ENCODE measurements around the gene NSMF.

Gene NSMF

GRCh38 chr9:137463931-137464290 is 4.8 kb upstream of the NSMF start:
- no peak for DNase-seq (ENCODE audit: low read depth in 1 of 2, low spot score in 1 of 2)
- in situ Hi-C loops (cut with HindIII; ENCODE audit: low pct_unique_long_range_greater_than_20kb, low sequenced_read_pairs), result no loop called here
- TF ChIP-seq JUND (IDR thresholded peaks at IDR 0.05; ENCODE audit: low read depth), result no peak

- no peak for TF ChIP-seq JUND (IDR thresholded peaks at IDR 0.05; ENCODE audit: low read depth)
- DNase-seq (ENCODE audit: low read depth in 1 of 2, low spot score in 1 of 2), result no peak
- in situ Hi-C loops (cut with HindIII; ENCODE audit: low pct_unique_long_range_greater_than_20kb, low sequenced_read_pairs), result no loop called here
These were observed 4.1 kb upstream of the NSMF start for GRCh38 chr9:137462986-137463930.

GRCh38 chr9:137462396-137462985 is 3.4 kb upstream of the NSMF start:
- in situ Hi-C loops (cut with HindIII; ENCODE audit: low pct_unique_long_range_greater_than_20kb, low sequenced_read_pairs), result no loop called here
- DNase-seq (ENCODE audit: low read depth in 1 of 2, low spot score in 1 of 2), result no peak
- TF ChIP-seq JUND (IDR thresholded peaks at IDR 0.05; ENCODE audit: low read depth), result no peak

- no peak for DNase-seq (ENCODE audit: low read depth in 1 of 2, low spot score in 1 of 2)
- in situ Hi-C loops (cut with HindIII; ENCODE audit: low pct_unique_long_range_greater_than_20kb, low sequenced_read_pairs), result no loop called here
These were observed 2.7 kb upstream of the NSMF start for GRCh38 chr9:137461663-137462395.

GRCh38 chr9:137461316-137461662 is 2.2 kb upstream of the NSMF start:
- no peak for DNase-seq (ENCODE audit: low read depth in 1 of 2, low spot score in 1 of 2)
- no peak for TF ChIP-seq JUND (IDR thresholded peaks at IDR 0.05; ENCODE audit: low read depth)
- in situ Hi-C loops (cut with HindIII; ENCODE audit: low pct_unique_long_range_greater_than_20kb, low sequenced_read_pairs), result no loop called here

More at GRCh38 chr9:137461663-137462395, 2.7 kb upstream of the NSMF start:
- no peak for TF ChIP-seq JUND (IDR thresholded peaks at IDR 0.05; ENCODE audit: low read depth)

GRCh38 chr9:137460363-137461315 is 1.5 kb upstream of the NSMF start:
- no peak for DNase-seq (ENCODE audit: low read depth in 1 of 2, low spot score in 1 of 2)
- in situ Hi-C loops (cut with HindIII; ENCODE audit: low pct_unique_long_range_greater_than_20kb, low sequenced_read_pairs), result no loop called here
- no peak for TF ChIP-seq JUND (IDR thresholded peaks at IDR 0.05; ENCODE audit: low read depth)

- no peak for TF ChIP-seq JUND (IDR thresholded peaks at IDR 0.05; ENCODE audit: low read depth)
- no peak for DNase-seq (ENCODE audit: low read depth in 1 of 2, low spot score in 1 of 2)
- in situ Hi-C loops (cut with HindIII; ENCODE audit: low pct_unique_long_range_greater_than_20kb, low sequenced_read_pairs), result no loop called here
These were observed 648 bp upstream of the NSMF start for GRCh38 chr9:137459601-137460362.

- TF ChIP-seq JUND (IDR thresholded peaks at IDR 0.05; ENCODE audit: low read depth), result no peak
- no peak for DNase-seq (ENCODE audit: low read depth in 1 of 2, low spot score in 1 of 2)
- in situ Hi-C loops (cut with HindIII; ENCODE audit: low pct_unique_long_range_greater_than_20kb, low sequenced_read_pairs), result no loop called here
These were observed 661 bp downstream of the NSMF start for GRCh38 chr9:137458194-137459151.

GRCh38 chr9:137457406-137458193 is 1.5 kb downstream of the NSMF start:
- in situ Hi-C loops (cut with HindIII; ENCODE audit: low pct_unique_long_range_greater_than_20kb, low sequenced_read_pairs), result no loop called here
- no peak for TF ChIP-seq JUND (IDR thresholded peaks at IDR 0.05; ENCODE audit: low read depth)
- DNase-seq (ENCODE audit: low read depth in 1 of 2, low spot score in 1 of 2), result no peak

All from T47D (cell line).